Smooth muscle cell (in vitro differentiated cells): ENCODE measurements around the gene EMP1. TPM values are rescaled to one million over a fixed set of nuclear protein-coding genes. Genes with fewer than 3 reads are reported as not detected.

Experiments
- DNase-seq: peaks from one replicate; lab custom pipeline; 2025; ENCODE audit not compliant: unreplicated experiment; lab: John Stamatoyannopoulos, UW
- H2AFZ ChIP-seq: fragments of 200-600 bp; sonication (generic); 2 replicates; pipeline ENCODE4 v1.6.0; 2016; ENCODE audit warnings: antibody characterized with exemption, low read depth, mild to moderate bottlenecking
- H3F3A ChIP-seq: fragments of 200-600 bp; sonication (generic); 2 replicates; pipeline ENCODE4 v1.6.0; 2017; ENCODE audit warnings: antibody characterized with exemption, low read depth
- H3K27ac ChIP-seq: fragments of 200-600 bp; sonication (generic); 2 replicates; pipeline ENCODE4 v1.5.1; 2016; ENCODE audit warnings: low read depth, mild to moderate bottlenecking
- H3K27me3 ChIP-seq: fragments of 200-600 bp; sonication (generic); 2 replicates; pipeline ENCODE4 v1.6.1; 2016; ENCODE audit warnings: low read depth, mild to moderate bottlenecking
- H3K36me3 ChIP-seq: fragments of 200-600 bp; sonication (generic); 2 replicates; pipeline ENCODE4 v1.5.1; 2016; ENCODE audit warnings: low read depth
- H3K4me1 ChIP-seq: fragments of 200-600 bp; sonication (generic); 2 replicates; pipeline ENCODE4 v1.5.1; 2016; ENCODE audit warnings: low read depth
- H3K4me2 ChIP-seq: fragments of 200-600 bp; sonication (generic); 2 replicates; pipeline ENCODE4 v1.6.0; 2016; ENCODE audit warnings: mild to moderate bottlenecking
- H3K4me3 ChIP-seq: fragments of 200-600 bp; sonication (generic); 2 replicates; pipeline ENCODE4 v1.5.1; 2016; ENCODE audit warnings: mild to moderate bottlenecking
- H3K79me2 ChIP-seq: fragments of 200-600 bp; sonication (generic); 2 replicates; pipeline ENCODE4 v1.6.0; 2016; ENCODE audit warnings: low read depth, mild to moderate bottlenecking
- H3K9ac ChIP-seq: fragments of 200-600 bp; sonication (generic); 2 replicates; pipeline ENCODE4 v1.6.0; 2016; ENCODE audit warnings: low read depth
- H3K9me3 ChIP-seq: fragments of 200-600 bp; sonication (generic); replicated peaks from 2 replicates; pipeline ENCODE4 v1.5.1; 2016; ENCODE audit warnings: low read depth
- H4K20me1 ChIP-seq: fragments of 200-600 bp; sonication (generic); 2 replicates; pipeline ENCODE4 v1.6.0; 2016; ENCODE audit warnings: low read depth
- CTCF ChIP-seq: fragments of 200-600 bp; sonication (generic); IDR thresholded peaks from 2 replicates; pipeline ENCODE4 v1.5.1; 2017; ENCODE audit warnings: borderline replicate concordance, mild to moderate bottlenecking, antibody characterized with exemption; ENCODE audit not compliant: insufficient read depth, poor library complexity, severe bottlenecking
- WGBS: methylation state at CpG from one replicate; pipeline ENCODE4 v1.1.7; 2016; ENCODE audit warnings: low lambda C conversion rate; 5-methylcytosine and 5-hydroxymethylcytosine counted together
- polyA plus RNA-seq: library from polyadenylated mRNA; unstranded; fragments of >200 nt; fragmentation: Nextera tagmentation; extraction: Ambion mirVana; gene quantifications from 2 replicates; pipeline ENCODE4 v1.2.1, GENCODE V29; 2016
- total RNA-seq: library from RNA; depleted of rRNA; stranded (reverse); fragments of >200 nt; gene quantifications from 2 replicates; pipeline ENCODE4 v1.2.3, GENCODE V29; 2014

Gene EMP1
- total and polyA plus RNA-seq, 2 experiments from 2014 or later: 13.2 to 52.0 TPM

- H3K4me1 ChIP-seq: peaks cover 26% of the 10 kb centered on the region
- H3K27ac ChIP-seq: peak overlapping the region; percentile 70
- H3K9ac ChIP-seq: no peak overlapping the region
- no peaks in the 10 kb centered on the region for H4K20me1 ChIP-seq
- no peaks in the 10 kb centered on the region for H3K9me3 ChIP-seq
- no peaks in the 10 kb centered on the region for H3K27me3 ChIP-seq
- peaks cover 23% of the 10 kb centered on the region for H3F3A ChIP-seq
- DNase-seq: no peak
- H3K4me3 ChIP-seq: no peak overlapping the region
- H3K79me2 ChIP-seq: no peaks in the 10 kb centered on the region
- H3K36me3 ChIP-seq: no peaks in the 10 kb centered on the region
- peak overlapping the region; percentile 66 for H3K4me2 ChIP-seq
- peak overlapping the region; percentile 63 for H2AFZ ChIP-seq
- no peak for TF ChIP-seq CTCF
- 61% methylated on average over 9 of the region's 10 CpGs for WGBS
Measured at GRCh38 chr12:13178568-13179210, 17.8 kb upstream of the EMP1 start.

- peak overlapping the region; percentile 63 for H2AFZ ChIP-seq
- no peak for DNase-seq
- H3F3A ChIP-seq: peaks cover 16% of the 10 kb centered on the region
- H3K36me3 ChIP-seq: no peaks in the 10 kb centered on the region
- no peaks in the 10 kb centered on the region for H4K20me1 ChIP-seq
- no peak overlapping the region for H3K9ac ChIP-seq
- H3K27ac ChIP-seq: peak overlapping the region; percentile 70
- whole genome bisulfite sequencing: 32% methylated on average over 11 of the region's 11 CpGs
- no peak overlapping the region for H3K4me3 ChIP-seq
- no peaks in the 10 kb centered on the region for H3K27me3 ChIP-seq
- H3K9me3 ChIP-seq: no peaks in the 10 kb centered on the region
- peak overlapping the region; percentile 66 for H3K4me2 ChIP-seq
- TF ChIP-seq CTCF: no peak
- H3K79me2 ChIP-seq: no peaks in the 10 kb centered on the region
- H3K4me1 ChIP-seq: peaks cover 20% of the 10 kb centered on the region
Measured at GRCh38 chr12:13179211-13180074, 17.1 kb upstream of the EMP1 start.

GRCh38 chr12:13181375-13182070, 15.0 kb upstream of the EMP1 start:
- H3K79me2 ChIP-seq: no peaks in the 10 kb centered on the region
- H3F3A ChIP-seq: peaks cover 12% of the 10 kb centered on the region
- H3K4me1 ChIP-seq: peaks cover 12% of the 10 kb centered on the region
- H3K4me3 ChIP-seq: no peak overlapping the region
- H4K20me1 ChIP-seq: no peaks in the 10 kb centered on the region
- DNase-seq: no peak
- no peak overlapping the region for H3K4me2 ChIP-seq
- WGBS: 5% methylated on average over 3 of the region's 3 CpGs
- H3K27ac ChIP-seq: peak overlapping the region; percentile 37
- no peaks in the 10 kb centered on the region for H3K9me3 ChIP-seq
- no peak for TF ChIP-seq CTCF
- no peaks in the 10 kb centered on the region for H3K27me3 ChIP-seq
- H3K36me3 ChIP-seq: no peaks in the 10 kb centered on the region
- H3K9ac ChIP-seq: no peak overlapping the region
- no peak overlapping the region for H2AFZ ChIP-seq
